ENCODE data around the gene CAMTA1.
A peak's percentile ranks its signal among the peaks of the same experiment; 100 is the strongest.

CAMTA1 gene

DNA sequence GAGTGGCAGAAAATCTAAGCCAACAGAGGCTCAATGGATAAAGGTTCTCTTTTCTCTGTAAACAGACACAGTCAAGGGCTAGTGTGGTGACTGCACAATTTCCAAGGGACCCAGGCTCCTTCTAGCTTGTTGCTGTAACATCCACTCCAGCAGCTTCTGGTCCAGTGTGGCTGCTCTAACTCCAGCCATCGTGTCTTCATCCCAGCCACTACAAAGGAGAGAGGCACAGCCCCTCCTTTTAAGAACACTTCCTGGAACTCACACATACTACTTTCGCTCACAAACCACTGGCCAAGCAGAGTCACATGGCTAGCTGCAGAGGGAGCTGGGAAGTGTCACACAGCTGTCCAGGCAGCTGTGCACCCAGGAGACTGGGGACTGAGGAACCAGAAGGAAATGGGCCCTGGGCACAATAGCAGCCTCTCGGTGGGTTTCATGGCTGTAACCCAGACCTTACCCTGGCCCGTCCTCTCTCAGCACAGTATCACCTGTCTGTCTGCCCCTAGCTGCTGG is 797.3 kb downstream of the CAMTA1 start:
- TF ChIP-seq CTCF (IDR thresholded peaks at IDR 0.05; ENCODE audit: insufficient read depth, low read depth, low read length, missing control alignments) = no peak
- peak; percentile 9 for DNase-seq (ENCODE audit: low read depth)
- no peak overlapping the region for H3K4me3 ChIP-seq (ENCODE audit: low read depth, low read length)

DNA sequence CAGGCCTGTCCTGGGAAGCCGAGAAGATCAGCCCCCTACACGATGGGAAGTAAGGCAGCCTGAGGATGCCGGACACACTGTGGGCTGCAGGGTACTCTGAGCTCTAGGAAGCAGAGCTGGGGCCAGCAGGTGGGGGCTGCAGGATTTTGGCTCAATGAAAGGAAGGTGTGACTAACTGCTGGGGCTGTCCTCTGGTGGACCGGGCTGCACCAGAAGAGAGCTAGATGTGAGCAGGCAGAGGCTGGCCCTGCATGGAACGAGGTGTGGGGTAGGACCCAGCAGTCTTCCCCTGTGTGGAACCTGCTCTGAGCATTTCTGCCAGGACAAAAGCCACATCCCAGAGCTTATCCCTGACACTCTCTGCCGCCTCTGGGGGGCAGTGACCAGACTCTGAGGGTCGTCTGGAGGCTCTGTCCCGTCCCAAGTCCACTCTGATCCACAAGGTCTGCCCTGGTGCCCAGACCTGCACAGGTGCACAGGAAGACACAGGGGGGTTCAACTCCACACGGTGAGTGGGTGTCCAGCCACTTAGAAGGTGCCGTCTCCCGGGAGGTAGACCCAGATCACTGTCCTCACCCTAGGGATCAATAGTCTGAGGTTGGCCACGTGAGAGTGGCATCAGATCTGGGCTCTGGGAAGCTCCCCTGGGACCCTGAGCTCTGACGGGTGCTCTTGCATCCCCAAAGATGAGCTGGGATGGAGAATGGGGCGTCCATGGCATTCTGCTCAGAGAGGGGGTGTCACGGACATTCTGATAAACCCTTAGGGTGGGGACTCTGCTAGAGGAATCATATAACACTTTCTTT is 798.2 kb downstream of the CAMTA1 start:
- H3K4me3 ChIP-seq (ENCODE audit: low read depth, low read length) = no peak overlapping the region
- no peak for TF ChIP-seq CTCF (IDR thresholded peaks at IDR 0.05; ENCODE audit: insufficient read depth, low read depth, low read length, missing control alignments)
- DNase-seq (ENCODE audit: low read depth) = no peak

- H3K4me3 ChIP-seq (ENCODE audit: low read depth, low read length) = no peak overlapping the region
- DNase-seq (ENCODE audit: low read depth) = no peak
- no peak for TF ChIP-seq CTCF (IDR thresholded peaks at IDR 0.05; ENCODE audit: insufficient read depth, low read depth, low read length, missing control alignments)
Measured at GRCh38 chr1:7584157-7584556, 798.9 kb downstream of the CAMTA1 start.

- TF ChIP-seq CTCF (IDR thresholded peaks at IDR 0.05; ENCODE audit: insufficient read depth, low read depth, low read length, missing control alignments) = no peak
- no peak overlapping the region for H3K4me3 ChIP-seq (ENCODE audit: low read depth, low read length)
- no peak for DNase-seq (ENCODE audit: low read depth)
Measured at GRCh38 chr1:7584643-7585042, 799.4 kb downstream of the CAMTA1 start.

DNA sequence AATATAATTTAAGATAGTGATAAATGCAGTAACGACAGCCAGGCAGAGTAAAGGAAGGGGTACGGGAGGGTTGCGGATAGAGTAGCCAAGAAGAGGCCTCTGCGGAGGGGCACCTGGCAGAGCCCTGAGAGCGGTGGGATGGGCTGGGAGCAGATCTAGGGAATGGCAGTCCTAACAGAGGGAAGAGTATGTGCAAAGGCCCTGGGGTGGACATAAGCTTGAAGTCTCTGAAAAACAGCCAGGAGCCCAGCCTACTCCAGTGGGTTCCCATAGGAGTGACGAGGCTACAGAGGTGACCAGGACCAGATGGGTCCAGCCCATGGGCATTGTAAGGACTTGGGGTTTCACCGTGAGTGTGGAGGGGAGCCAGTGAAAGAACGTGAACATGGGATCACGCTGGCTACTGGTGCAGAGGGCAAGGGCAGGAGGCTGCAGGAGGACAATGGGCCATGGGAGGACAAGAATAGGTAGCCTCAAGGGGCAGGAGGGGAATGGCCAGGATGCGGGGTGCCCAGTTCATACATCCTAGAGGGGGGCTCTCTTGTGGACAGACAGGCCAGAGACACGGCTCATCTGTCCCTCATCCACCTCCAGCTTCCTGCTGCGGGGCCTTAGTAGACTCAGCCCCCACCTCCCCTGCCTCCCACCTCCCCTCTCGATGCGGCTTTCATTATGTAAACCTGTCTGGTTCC is 800.1 kb downstream of the CAMTA1 start:
- TF ChIP-seq CTCF (IDR thresholded peaks at IDR 0.05; ENCODE audit: insufficient read depth, low read depth, low read length, missing control alignments) = no peak
- no peak overlapping the region for H3K4me3 ChIP-seq (ENCODE audit: low read depth, low read length)
- DNase-seq (ENCODE audit: low read depth) = no peak

DNA sequence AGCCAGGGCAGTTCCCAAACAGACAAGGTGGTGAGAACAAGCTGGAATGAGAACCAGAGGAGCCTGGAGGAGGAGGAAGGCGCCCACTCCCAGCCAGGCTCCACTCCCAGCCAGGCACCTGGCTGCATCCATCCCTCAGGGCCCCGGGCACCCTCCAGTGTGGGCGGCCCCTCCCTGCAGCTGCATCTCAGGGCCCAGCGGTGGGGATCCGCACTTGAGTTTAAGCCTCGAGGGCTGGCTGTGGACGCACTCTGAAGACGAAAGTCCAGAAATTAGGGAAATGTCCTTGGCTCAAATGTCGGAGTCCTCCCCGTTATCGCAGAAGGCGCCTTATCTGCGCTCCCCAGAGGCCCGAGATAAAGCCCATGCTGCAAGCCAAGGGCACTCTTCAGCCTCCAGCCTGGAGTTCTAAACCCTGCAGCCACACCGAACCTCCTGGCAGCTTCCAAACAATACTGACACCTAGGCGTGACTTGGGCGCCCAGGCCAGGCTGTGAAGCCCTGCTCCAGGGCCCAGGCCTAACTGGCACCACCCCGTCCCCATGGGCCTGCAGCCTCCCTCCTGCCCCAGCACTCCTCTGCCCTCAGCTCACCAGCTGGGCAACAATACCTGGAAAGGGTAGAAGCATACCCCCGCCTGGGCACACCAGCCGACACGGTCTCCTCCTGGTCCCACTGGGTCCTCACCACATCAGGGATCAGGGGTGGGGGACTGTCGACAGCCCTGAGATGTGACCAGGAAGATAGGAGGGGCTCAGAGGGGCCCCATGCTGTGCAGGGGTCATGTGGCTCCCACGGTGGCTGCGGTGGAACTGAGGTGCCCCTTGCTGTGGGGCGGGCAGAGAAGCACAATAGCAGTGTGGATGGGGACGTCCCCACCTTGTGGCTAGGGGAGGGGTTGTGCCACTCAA is 801.0 kb downstream of the CAMTA1 start:
- no peak for TF ChIP-seq CTCF (IDR thresholded peaks at IDR 0.05; ENCODE audit: insufficient read depth, low read depth, low read length, missing control alignments)
- no peak for DNase-seq (ENCODE audit: low read depth)
- no peak overlapping the region for H3K4me3 ChIP-seq (ENCODE audit: low read depth, low read length)

All from GM12865 (cell line).